TTC549 (cell line): ENCODE data around the gene PRR5L.

Experiments used
- FAIRE-seq: peaks from 2 replicates; lab custom pipeline; 2012; peaks lifted over from hg19 to GRCh38; lab: Jason Lieb, UNC

Gene PRR5L

GRCh38 chr11:36360318-36360717, 64.2 kb downstream of the PRR5L start:
- FAIRE-seq = no peak

- FAIRE-seq = no peak
These were observed 64.8 kb downstream of the PRR5L start for GRCh38 chr11:36360826-36361415.

GRCh38 chr11:36361472-36361871, 65.4 kb downstream of the PRR5L start:
- FAIRE-seq = no peak

- no peak for FAIRE-seq
These were observed 65.9 kb downstream of the PRR5L start for GRCh38 chr11:36361901-36362391.

- FAIRE-seq = no peak
These were observed 66.8 kb downstream of the PRR5L start for GRCh38 chr11:36362902-36363301.

GRCh38 chr11:36363361-36364268, 67.5 kb downstream of the PRR5L start:
- no peak for FAIRE-seq

- no peak for FAIRE-seq
These were observed 68.7 kb downstream of the PRR5L start for GRCh38 chr11:36364551-36365325.

GRCh38 chr11:36365907-36366306, 69.8 kb downstream of the PRR5L start:
- no peak for FAIRE-seq

GRCh38 chr11:36367806-36368680, 72.0 kb downstream of the PRR5L start:
- no peak for FAIRE-seq

- FAIRE-seq = no peak
These were observed 75.1 kb downstream of the PRR5L start for GRCh38 chr11:36371181-36371580.

GRCh38 chr11:36371590-36371989, 75.5 kb downstream of the PRR5L start:
- no peak for FAIRE-seq

GRCh38 chr11:36372101-36372771, 76.1 kb downstream of the PRR5L start:
- FAIRE-seq = no peak

GRCh38 chr11:36373016-36374010, 77.2 kb downstream of the PRR5L start:
- FAIRE-seq = no peak

GRCh38 chr11:36374726-36375125, 78.6 kb downstream of the PRR5L start:
- FAIRE-seq = no peak

- FAIRE-seq = no peak
These were observed 79.4 kb downstream of the PRR5L start for GRCh38 chr11:36375353-36376008.

GRCh38 chr11:36376009-36376887, 80.2 kb downstream of the PRR5L start:
- no peak for FAIRE-seq

GRCh38 chr11:36376888-36377758, 81.0 kb downstream of the PRR5L start:
- FAIRE-seq = no peak
